ENCODE data around the gene CMAS.

DNA sequence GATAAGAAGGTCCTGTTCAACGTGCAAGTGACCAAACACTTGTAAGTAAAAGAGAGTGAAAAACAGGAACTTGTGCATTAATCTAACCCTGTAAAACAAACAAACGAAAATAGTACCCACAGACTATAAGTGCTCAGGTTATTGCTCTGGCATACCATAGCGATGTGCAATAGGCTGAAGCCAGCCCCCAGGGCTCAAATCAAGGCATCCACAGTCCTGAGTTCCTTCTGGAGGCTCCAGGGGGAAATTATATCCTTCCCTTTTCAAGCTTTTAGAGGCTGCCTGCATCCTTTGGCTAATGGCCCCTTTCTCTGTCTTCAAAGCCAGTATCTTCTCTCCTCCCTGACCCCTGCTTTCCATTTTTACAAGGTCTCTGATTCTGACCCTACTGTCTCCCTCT is 8.1 kb upstream of the CMAS start:
- TF ChIP-seq, protein P1, sequence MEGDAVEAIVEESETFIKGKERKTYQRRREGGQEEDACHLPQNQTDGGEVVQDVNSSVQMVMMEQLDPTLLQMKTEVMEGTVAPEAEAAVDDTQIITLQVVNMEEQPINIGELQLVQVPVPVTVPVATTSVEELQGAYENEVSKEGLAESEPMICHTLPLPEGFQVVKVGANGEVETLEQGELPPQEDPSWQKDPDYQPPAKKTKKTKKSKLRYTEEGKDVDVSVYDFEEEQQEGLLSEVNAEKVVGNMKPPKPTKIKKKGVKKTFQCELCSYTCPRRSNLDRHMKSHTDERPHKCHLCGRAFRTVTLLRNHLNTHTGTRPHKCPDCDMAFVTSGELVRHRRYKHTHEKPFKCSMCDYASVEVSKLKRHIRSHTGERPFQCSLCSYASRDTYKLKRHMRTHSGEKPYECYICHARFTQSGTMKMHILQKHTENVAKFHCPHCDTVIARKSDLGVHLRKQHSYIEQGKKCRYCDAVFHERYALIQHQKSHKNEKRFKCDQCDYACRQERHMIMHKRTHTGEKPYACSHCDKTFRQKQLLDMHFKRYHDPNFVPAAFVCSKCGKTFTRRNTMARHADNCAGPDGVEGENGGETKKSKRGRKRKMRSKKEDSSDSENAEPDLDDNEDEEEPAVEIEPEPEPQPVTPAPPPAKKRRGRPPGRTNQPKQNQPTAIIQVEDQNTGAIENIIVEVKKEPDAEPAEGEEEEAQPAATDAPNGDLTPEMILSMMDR (IDR thresholded peaks at IDR 0.05; ENCODE audit: insufficient read depth, low read length), result no peak
- no peak for TF ChIP-seq POLR2AphosphoS5 (IDR thresholded peaks at IDR 0.05; ENCODE audit: low read depth)

Measured in HL-60 (cell line).